GM18907 (cell line): ENCODE data around the gene AQR.
"Not testable (repeated sequence)": the region's sequence is repeated elsewhere in the genome, so short reads cannot be mapped to it uniquely, and the experiment has no call there.

ENCODE experiments used
- ATAC-seq: cut with Tn5 transposase; IDR thresholded peaks from one replicate; pipeline ENCODE4 v1.9.1; 2021; ENCODE audit warnings: mild to moderate bottlenecking, moderate library complexity; ENCODE audit not compliant: unreplicated experiment

AQR gene

DNA sequence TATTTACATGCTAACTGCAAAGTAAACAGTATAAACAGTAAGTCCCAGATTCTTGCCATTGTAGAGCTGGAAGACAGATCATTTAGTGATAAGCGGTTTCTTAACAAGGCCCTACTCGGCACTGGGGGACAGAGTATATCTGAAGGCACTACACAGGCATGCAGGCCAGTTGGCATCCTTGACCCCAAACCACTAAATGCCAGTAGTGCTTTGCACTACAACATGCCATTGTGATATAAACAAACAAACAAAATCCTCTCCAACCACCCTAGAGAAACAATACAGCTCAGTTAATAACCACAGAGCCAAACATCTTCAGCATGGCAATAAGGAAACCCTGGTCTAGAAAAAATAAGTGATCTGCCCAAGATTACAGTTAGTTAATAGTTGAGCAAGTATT lies 5.3 kb downstream of the AQR start:
- no peak for ATAC-seq

DNA sequence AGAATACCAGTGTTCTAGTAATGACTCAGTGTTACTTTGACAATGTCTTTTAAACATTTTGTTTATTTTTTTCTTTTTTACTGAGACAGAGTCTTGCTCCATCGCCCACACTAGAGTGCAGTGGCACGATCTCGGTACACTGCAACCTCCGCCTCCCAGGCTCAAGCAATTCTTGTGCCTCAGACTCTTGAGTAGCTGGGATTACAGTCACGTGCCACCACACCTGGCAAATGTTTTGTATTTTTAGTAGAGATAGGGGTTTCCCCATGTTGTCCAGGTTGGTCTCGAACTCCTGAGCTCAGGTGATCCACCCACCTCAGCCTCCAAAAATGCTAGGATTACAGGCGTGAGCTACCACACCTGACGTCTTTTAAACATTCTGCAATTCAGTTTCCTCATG lies 15.7 kb downstream of the AQR start:
- ATAC-seq: no peak

DNA sequence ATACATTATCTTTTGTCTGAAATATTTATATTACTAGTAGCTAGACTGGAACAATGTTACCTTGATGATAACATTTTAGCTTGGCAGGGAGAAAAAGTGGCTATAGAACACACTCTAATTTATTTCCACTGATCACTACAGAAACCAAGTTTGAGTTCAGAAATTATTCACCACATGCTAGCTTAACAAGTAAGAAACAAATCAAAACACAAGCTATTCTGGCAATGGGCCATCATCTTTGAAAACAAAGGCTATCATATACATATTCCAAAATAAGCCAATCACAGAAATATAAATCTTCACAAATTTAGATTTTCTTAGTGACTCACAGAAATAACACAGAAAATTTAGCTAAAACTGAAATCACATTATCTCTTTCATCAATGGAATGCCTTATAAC lies 17.1 kb downstream of the AQR start:
- no peak for ATAC-seq

DNA sequence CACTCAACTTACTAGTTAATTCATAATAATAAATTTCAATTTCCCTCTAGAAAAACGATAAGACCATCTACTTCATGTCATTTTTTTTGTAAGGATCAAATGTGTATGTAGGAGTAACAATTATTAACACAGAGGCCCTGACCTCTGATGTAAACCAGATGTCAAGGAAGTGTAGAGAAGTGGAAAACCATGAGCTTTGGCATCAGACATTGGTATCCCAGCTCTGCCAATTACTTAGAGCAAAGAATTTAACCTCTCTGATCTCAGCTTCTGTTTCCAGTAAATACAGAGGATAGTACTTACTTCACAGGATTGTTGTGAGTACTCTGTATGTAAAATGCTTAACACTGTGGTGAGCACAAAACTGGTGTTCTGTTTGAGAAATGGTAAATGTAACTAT lies 17.5 kb downstream of the AQR start:
- no peak for ATAC-seq

DNA sequence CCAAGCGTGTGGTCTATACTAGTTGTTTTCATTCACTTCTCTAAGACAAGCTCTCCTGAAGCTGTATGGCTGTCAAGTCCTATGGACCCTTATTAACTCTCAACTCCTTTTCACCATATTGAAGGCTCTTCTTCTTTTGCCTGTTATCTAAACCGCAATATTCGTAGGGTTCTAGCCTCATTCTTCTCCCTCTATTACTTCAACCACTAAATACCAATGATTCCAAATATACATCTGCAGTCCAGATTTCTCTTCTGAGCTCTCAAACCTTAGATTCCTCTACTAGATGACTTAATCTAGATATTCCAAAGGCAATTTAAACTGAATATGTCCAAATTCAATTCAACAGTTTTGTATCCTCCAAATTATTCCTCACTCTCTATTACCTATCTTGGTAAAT lies 24.6 kb downstream of the AQR start:
- no peak for ATAC-seq

DNA sequence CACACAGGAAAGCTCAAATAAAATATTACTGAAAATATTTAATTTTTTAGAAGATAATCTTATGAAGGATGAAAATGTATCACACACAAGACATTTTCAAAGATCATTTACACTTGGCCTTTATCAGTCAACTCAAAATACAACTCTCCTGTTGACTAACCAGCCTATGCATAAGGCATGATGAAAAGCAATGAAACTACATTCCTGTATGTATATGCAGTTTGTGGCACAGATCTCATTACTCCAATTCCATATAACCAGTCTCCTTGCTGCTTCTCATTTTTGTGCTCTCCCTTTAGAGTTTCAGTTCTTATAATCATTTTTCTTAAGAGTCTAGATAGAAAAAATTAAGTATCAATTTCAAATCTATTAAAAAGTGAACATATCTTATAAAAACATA lies 25.8 kb downstream of the AQR start:
- ATAC-seq: no peak

DNA sequence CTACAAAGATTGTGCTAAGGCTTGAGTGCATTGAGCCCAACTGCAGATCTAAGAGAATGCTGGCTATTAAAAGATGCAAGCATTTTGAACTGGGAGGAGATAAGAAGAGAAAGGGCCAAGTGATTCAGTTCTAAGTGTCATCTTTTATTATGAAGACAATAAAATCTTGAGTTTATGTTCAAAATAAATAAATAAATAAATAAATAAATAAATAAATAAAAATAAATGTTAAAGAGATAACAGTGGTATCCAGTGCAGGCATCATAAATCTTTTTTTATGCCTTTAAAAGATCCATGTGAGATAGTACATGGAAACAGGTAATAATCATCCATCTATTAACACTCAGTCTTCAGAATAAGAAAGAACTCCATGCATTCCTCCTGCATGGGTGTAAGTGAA lies 26.3 kb downstream of the AQR start:
- not testable (repeated sequence) for ATAC-seq

DNA sequence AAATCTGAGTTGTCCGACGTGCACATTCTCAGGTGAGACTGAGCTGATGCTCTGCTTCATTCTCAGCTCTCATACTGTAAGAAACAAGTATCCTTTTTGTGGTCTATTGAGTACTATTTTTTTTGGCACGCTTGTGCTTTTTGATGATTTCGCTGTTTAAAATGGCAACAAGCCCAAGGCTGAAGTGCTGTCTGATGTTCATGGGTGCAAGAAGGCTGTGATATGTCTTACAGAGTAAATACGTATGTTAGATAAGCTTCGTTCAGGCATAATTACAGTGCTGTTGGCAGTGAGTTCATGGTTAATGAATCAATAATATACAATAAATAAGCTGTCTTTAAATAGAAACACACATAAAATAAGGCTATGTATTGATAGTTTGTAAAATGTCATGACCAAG lies 27.2 kb downstream of the AQR start:
- ATAC-seq: no peak

DNA sequence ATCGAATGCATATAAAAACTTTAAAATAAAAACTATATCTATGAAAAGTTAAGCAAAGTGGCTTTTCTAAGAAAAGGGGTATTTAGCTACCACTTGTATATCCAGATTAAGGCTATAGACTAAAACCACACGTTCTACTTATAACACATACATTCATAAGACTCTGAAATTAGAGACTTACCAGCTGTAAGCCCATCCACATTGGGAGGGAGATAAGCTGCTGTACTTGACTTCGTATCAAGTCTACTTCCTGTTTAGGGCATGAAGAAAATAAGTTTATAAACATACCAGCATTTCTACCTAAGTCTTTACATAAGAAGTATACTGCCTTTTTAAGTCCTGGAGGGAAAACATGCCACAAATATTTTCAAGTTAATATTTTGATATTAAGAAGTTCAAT lies 27.7 kb downstream of the AQR start:
- ATAC-seq: no peak

DNA sequence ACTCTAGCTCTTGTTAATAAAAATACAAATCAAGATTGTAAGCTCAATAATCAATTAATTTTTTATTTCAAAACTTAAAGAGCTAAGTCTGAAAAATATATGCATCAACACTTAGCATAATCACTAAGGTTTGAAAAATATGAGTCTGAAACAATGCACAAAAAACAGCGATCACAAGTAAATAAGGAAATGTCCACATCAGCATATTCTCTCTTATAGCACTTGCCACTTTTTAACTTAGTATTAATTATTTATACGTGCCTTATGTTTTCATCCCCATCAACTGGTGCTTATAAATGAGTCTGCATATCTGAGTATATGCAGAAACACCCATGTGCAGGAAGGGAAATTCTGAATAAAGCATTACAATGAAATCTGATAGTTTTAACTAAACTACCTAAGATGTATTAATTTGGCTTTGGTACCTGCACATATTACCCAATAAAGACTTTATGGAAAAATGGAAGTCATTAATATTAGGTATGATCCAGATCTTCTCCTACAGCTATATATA lies 28.3 kb downstream of the AQR start:
- ATAC-seq: no peak

DNA sequence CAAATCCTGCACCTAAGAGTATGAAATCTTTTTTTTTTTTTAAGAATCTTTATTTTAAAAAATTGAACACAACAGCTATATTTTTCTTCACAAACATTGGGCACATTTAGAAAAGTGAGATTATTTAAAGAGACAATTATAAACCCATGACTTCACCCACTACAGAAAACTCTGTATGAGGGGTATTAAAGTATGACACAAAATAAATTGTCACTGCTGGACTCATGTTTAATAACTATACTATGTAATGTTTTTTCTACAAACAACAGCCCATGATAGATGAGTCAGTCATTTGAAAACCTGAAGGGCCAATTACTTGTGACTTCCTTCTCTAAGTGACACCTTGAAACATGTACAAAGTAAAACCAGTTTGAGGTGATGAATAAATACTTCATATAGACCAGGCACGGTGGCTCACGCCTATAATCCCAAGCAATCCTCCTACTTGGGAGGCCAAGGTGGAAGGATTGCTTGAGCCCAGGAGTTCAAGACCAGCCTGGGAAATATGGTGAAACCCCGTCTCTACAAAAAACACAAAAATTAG lies 36.0 kb downstream of the AQR start:
- ATAC-seq: no peak

DNA sequence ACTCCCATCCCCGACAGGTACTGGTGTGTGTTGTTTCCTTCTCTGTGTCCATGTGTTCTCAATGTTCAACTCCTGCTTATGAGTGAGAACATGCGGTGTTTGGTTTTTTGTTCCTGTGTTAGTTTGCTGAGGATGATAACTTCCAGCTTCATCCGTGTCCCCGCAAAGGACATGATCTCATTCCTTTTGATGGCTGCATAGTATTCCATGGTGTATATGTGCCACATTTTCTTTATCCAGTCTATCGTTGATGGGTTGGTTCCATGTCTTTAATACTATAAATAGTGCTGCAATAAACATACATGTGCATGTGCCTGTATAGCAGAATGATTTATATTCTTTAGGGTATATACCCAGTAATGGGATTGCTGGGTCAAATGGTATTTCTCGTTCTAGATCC lies 41.2 kb downstream of the AQR start:
- not testable (repeated sequence) for ATAC-seq

DNA sequence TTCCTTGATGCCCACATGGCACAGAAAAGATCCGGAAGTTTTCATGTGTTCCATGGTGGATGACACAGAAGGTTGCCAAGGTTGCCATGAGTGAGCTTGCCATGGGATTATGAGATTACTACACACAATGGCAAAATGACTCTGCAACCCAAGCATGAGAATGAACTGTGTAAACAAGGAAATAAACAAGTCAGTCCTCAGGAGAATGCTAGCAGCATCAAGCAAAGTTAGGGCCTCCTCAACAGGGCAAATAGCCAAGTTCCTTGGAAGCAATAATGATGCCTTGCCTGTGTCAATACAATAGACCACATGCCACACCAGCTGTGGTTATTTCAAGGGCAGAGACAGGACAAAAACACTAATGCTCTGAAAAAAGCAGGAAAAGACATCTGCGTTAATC lies 41.8 kb downstream of the AQR start:
- no peak for ATAC-seq

DNA sequence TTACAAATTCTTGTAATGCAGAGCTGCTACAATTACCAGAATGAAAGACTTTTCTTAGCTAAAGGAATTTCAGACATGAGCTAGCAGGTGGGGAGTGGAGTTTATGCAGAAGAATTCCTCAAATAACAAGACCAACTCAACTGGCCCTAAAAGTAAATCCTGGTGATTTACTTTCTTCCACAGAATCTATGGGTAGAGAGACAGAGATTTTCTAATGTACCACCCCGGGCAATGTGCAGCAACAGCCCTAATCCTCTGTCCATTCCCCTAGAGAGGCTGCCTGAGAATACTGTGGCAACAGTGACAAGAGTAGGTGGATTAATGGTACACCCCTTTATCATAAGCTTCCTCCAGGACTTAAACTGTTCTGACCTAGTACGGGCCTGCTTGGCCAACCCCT lies 55.2 kb downstream of the AQR start:
- ATAC-seq: no peak

DNA sequence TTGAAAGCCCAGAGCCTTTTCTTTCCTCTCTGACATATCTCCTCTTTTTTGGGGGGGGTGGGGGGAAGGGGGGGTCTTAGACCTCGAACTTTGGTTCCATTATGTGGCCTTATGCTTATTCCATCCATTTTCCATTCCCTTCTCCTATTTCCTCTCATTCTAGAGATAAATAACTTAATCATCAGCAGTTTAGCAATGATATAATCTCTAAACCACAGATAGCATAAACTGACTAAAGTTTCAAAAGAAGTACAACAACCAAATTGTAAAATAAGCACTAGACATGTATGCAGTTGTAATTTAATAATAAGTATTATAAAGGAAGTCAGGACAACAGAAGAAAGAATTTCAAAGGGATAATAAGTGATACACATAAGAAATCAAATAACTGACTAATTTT lies 64.5 kb downstream of the AQR start:
- ATAC-seq: no peak

DNA sequence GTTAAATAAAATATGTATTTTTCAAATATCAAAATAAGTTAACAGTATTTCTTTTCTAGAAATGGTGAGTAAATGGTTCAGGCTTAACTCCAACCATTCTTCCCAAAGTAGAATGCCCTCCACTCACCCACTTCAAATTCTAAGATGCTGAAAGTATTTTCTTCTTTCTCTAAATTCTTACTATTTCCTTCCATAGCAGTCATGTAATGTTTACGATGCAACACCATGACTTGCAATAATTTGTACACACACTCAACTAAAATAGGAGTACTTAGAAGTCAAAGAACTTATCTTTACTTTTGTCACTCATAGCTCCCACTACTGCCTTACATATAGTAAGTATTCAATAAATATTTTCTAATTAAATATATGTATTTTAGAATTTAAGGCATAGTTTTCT lies 65.0 kb downstream of the AQR start:
- no peak for ATAC-seq

DNA sequence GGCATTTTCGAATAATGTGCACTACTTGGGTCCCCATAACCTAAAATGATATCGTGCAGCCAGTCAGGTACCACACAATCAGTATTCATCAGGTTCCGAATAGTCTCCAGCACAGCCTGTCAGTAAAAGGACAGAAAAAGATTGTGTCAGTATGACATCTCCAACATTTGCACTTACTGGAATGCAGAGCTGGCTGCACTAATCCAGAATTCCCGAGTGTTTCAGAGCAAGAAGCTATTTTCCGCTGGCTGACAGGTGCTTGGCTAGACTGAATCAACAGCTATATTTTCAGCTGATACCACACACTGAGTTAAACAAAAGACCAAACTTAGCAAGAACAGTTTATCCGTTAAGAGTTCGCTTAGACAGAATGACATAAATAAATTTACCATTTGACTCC lies 68.8 kb downstream of the AQR start:
- no peak for ATAC-seq

DNA sequence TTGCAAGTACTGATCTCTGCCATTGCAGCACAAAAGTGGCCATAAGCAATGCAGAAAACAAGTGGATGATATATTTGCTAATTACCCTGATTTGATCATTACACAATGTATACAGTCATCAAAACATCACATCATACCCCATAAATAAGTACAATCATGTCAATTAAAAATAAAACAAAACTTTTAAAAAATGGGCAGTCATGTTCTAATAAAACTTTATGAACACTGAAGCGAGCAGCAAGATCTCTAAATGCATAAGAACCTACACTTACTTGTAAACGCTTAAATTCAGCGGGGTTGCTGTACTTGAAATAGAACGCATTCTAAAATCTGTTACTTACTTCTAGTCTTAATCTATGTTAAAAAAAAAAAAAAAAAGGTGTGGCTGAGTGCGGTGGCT lies 73.4 kb downstream of the AQR start:
- ATAC-seq: no peak

DNA sequence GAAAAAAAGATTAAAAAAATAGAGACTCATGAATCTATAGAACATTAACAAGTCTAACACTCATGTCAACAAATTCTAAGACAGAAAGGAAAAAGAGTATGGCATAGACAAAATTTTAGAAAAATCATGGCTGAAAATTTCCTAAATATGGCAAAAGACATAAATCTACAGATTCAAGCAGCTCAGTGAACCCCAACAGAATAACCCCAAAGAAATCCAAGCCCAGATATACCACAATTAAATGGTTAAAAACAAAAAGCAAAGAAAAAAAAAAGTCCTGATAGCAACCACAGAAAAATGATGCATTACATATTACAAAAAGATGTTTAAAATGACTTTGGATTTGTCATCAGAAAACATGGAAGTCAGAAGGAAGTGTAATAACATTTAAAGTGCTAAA lies 75.6 kb downstream of the AQR start:
- no peak for ATAC-seq

DNA sequence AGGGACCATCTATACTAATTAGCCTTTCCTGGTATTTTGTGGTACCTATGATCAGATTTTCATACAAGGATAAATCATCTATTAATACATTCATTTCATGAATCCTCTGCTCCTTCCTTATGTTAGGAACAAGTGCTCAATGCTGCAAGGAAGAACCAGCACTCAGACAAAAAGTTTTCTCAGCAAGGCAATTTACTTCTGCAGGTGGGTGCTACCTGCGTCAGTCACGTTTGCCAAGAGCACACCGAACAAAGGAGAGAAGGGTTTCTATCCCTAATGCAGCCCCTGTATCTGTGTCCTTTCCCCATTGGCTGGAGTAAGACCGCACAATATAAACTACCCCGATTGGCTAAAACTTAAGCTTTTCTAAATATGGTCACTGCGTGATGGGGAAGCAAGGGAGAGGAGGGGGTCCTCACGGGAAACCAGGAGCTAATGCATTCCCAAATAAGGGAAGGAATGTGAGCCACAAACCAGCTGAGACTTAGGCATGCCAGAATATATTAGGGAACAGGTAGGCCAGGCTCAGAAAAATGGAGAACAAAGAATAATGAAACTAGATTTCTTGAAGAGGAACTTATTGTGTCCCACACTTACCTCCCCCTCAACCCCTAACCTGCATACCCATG lies 76.5 kb downstream of the AQR start:
- ATAC-seq: no peak

DNA sequence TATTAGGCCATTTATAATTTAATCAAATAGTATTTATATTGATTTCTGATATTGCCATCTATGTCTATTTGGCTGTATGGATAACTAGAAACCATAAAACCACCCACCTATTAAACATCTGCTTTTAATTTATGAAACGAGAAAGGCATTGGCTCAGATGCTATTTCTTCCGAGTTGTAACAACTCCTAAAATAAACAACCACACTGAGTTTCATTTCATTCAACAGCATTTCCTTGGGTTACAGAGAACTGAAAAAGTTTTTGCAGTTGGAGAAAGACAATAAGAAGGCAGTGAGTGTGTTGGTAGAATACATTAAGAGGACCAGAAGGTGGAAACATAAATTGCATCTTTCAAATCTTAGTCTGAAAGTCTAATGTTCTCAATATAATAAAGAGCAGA lies 79.1 kb downstream of the AQR start:
- no peak for ATAC-seq

DNA sequence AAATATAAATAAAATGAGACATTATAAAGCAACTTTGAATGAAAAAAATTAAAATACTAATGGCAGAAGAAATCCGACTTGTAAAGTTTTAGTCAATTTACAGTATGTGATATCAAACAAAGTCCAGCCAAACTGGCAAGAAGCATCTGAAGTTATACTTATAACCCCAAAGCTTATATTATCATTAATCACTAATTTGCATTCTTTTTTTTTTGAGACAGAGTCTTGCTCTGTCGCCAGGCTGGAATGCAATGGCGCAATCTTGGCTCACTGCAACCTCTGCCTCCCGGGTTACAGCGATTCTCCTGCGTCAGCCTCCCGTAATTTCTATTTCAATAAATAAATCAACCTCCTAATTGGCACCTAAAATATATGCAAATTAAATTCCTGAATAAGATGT lies 80.1 kb downstream of the AQR start:
- ATAC-seq: no peak

DNA sequence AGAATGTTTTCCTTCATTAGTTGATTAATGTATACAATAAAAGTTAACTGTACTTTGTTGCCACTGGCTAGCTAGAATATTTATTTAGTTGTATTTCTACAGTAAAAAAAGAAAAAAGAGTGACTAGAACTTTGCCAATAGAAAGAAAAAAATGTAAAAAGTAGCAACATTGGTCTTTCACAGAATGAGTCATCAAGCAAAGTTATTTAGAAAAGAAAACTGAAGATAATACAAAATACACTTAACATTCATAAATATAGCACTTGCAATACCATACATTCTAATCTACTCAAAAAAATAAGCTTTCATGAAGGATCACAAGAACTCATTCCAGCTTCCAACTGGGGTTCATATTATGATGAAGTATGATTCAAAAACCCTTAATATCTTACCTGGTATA lies 83.4 kb downstream of the AQR start:
- ATAC-seq: no peak
